Endothelial cell of umbilical vein (primary cell): ENCODE measurements around the gene FCMR. TPM values are rescaled to one million over a fixed set of nuclear protein-coding genes. Genes with fewer than 3 reads are reported as not detected.

Experiments used
- BruUV-seq: library from RNA; stranded (reverse); fragments of 400-500 nt; replicated peaks from 2 replicates; lab custom pipeline; 2021; lab: Mats Ljungman, UMichigan
- CTCF ChIA-PET: fragments of 300-600, 350-600 bp; sonication (Branson Sonifier 250); formaldehyde crosslinking; loops from one replicate; lab custom pipeline; 2021; ENCODE audit warnings: antibody characterized with exemption, inconsistent platforms; lab: Charles Lee
- POLR2A ChIA-PET: fragments of 300-600, 350-600 bp; sonication (Branson Sonifier 250); formaldehyde crosslinking; loops from one replicate; lab custom pipeline; 2021; ENCODE audit warnings: antibody characterized with exemption, inconsistent platforms; lab: Charles Lee
- DNase-seq: peaks from one replicate; pipeline ENCODE4 v3.0.0-alpha.2; 2011; ENCODE audit warnings: low read depth, low spot score
- FAIRE-seq: peaks from 2 replicates; lab custom pipeline; 2011; peaks lifted over from hg19 to GRCh38; lab: Jason Lieb, UNC
- H2AFZ ChIP-seq: 2 replicates; pipeline ENCODE4 v1.6.0; 2012; ENCODE audit warnings: low read depth, low read length, control low read depth, inconsistent platforms
- H3K27ac ChIP-seq: 2 replicates; pipeline ENCODE4 v1.5.1; 2011; ENCODE audit warnings: low read depth, mild to moderate bottlenecking, control low read depth, low read length, moderate library complexity; ENCODE audit not compliant: insufficient read depth
- H3K27me3 ChIP-seq, 2 experiments: 2 replicates each; pipeline versions ENCODE4 v1.6.0 to v1.6.1; 2011; ENCODE audit warnings: low read length in 2 of 2, mixed read lengths in 1 of 2; ENCODE audit not compliant: control insufficient read depth in 2 of 2, insufficient read depth in 2 of 2
- H3K36me3 ChIP-seq, 2 experiments: 2 replicates in 1 of 2; 3 replicates in 1 of 2; pipeline ENCODE4 v1.5.1; 2011; ENCODE audit warnings: low read length in 2 of 2, mild to moderate bottlenecking in 1 of 2, moderate library complexity in 1 of 2; ENCODE audit not compliant: control insufficient read depth in 2 of 2, insufficient read depth in 2 of 2; ENCODE audit errors: extremely low read depth in 1 of 2
- H3K4me1 ChIP-seq: 3 replicates; pipeline ENCODE4 v1.5.1; 2011; ENCODE audit warnings: mild to moderate bottlenecking, low read length; ENCODE audit not compliant: control insufficient read depth, insufficient read depth; ENCODE audit errors: extremely low read depth
- H3K4me2 ChIP-seq: 2 replicates; pipeline ENCODE4 v1.6.1; 2011; ENCODE audit warnings: low read length, control low read depth, mixed read lengths; ENCODE audit not compliant: insufficient read depth
- H3K4me3 ChIP-seq, 3 experiments: fragments of 200-600 bp in 1 of 3; sonication (generic), shearing (Covaris generic) in 1 of 3; replicated peaks in 1 of 3; 2 replicates each; pipeline ENCODE4 v1.5.1; 2011 to 2016; ENCODE audit warnings: control low read depth in 3 of 3, low read length in 3 of 3, mild to moderate bottlenecking in 2 of 3, inconsistent platforms in 1 of 3, low read depth in 1 of 3, moderate library complexity in 1 of 3; ENCODE audit not compliant: insufficient read depth in 1 of 3
- H3K79me2 ChIP-seq: 2 replicates; pipeline ENCODE4 v1.6.0; 2012; ENCODE audit warnings: low read length, inconsistent platforms; ENCODE audit not compliant: control insufficient read depth, insufficient read depth
- H3K9ac ChIP-seq: replicated peaks from 2 replicates; pipeline ENCODE3; 2011; ENCODE audit warnings: low read length, control low read depth; ENCODE audit not compliant: insufficient read depth; ENCODE audit errors: extremely low read depth
- H3K9me1 ChIP-seq: replicated peaks from 3 replicates; pipeline ENCODE4 v1.6.0; 2011; ENCODE audit warnings: mild to moderate bottlenecking, low read length; ENCODE audit not compliant: control insufficient read depth, insufficient read depth; ENCODE audit errors: extremely low read depth
- H3K9me3 ChIP-seq: replicated peaks from 2 replicates; pipeline ENCODE4 v1.5.1; 2012; ENCODE audit warnings: low read length, inconsistent platforms; ENCODE audit not compliant: control insufficient read depth, insufficient read depth
- H4K20me1 ChIP-seq: replicated peaks from 2 replicates; pipeline ENCODE3; 2011; ENCODE audit warnings: mild to moderate bottlenecking, low read length; ENCODE audit not compliant: control insufficient read depth, insufficient read depth; ENCODE audit errors: extremely low read depth
- CTCF ChIP-seq, 2 donors: IDR thresholded peaks; 1 replicate in 1 of 2; 2 replicates in 1 of 2; pipeline ENCODE4 v1.5.1; 2011; ENCODE audit warnings: low read length in 2 of 2, mild to moderate bottlenecking in 2 of 2, moderate library complexity in 2 of 2, control low read depth in 1 of 2, inconsistent platforms in 1 of 2, low read depth in 1 of 2; ENCODE audit not compliant: insufficient read depth in 1 of 2; ENCODE audit errors: extremely low read depth in 1 of 2
- EZH2 ChIP-seq: IDR thresholded peaks from 2 replicates; pipeline ENCODE4 v1.6.1; 2012; ENCODE audit warnings: borderline replicate concordance, low read depth, mild to moderate bottlenecking, moderate library complexity, low read length, inconsistent platforms; ENCODE audit not compliant: severe bottlenecking
- FOS ChIP-seq: IDR thresholded peaks from 2 replicates; pipeline ENCODE4 v1.6.1; 2011; ENCODE audit warnings: mild to moderate bottlenecking, low read length, moderate library complexity, borderline replicate concordance; ENCODE audit not compliant: insufficient read depth
- GATA2 ChIP-seq: IDR thresholded peaks from 2 replicates; pipeline ENCODE4 v1.7.0; 2011; ENCODE audit warnings: low read depth, mild to moderate bottlenecking, moderate library complexity, mixed read lengths, low read length; ENCODE audit not compliant: insufficient read length, insufficient read depth
- JUN ChIP-seq: IDR thresholded peaks from 2 replicates; pipeline ENCODE4 v1.6.1; 2011; ENCODE audit warnings: borderline replicate concordance, low read depth; ENCODE audit not compliant: insufficient read length, insufficient read depth
- MAX ChIP-seq: IDR thresholded peaks from 2 replicates; pipeline ENCODE4 v1.6.1; 2011; ENCODE audit not compliant: insufficient read depth, insufficient read length
- MYC ChIP-seq: IDR thresholded peaks from one replicate; pipeline ENCODE4 v1.6.1; 2011; ENCODE audit warnings: mild to moderate bottlenecking, low read depth, low read length
- POLR2A ChIP-seq: IDR thresholded peaks from 2 replicates; pipeline ENCODE4 v1.6.1; 2012; ENCODE audit warnings: low read depth, mild to moderate bottlenecking, control low read depth, low read length
- POLR2AphosphoS5 ChIP-seq: IDR thresholded peaks from 2 replicates; pipeline ENCODE4 v1.6.1; 2012; ENCODE audit warnings: low read depth, mild to moderate bottlenecking, control low read depth, low read length, moderate library complexity; ENCODE audit not compliant: insufficient read depth
- dilution Hi-C: fragments of 300-500 bp; cut with MboI; formaldehyde crosslinking; loops from one replicate; pipeline ENCODE4 v1.15.0; 2019; ENCODE audit warnings: low sequenced_read_pairs; ENCODE audit not compliant: extremely low pct_ligation_motif_present
- intact Hi-C: fragments of 100-400 bp; cut with micrococcal nuclease; formaldehyde crosslinking; loops from one replicate; pipeline ENCODE4 v1.10.0; 2022
- polyA plus RNA-seq, 4 experiments: library from polyadenylated mRNA; depleted of rRNA in 3 of 4; stranded (reverse) in 3 of 4; unstranded in 1 of 4; fragments of >200 nt; gene quantifications; 2 replicates each; pipeline versions ENCODE4 v1.2.1 to v1.2.3, GENCODE V29; 2011 to 2012; ENCODE audit warnings: missing spikeins in 1 of 4
- total RNA-seq: library from RNA; stranded (reverse); gene quantifications from 2 replicates; pipeline ENCODE4 v1.2.3, GENCODE V29; 2021

FCMR gene
- total and polyA plus RNA-seq, 2 donors (not counting 3 experiments of a cell fraction or from before 2014, with no cell fraction given), result not detected

- H2AFZ ChIP-seq, result no peak overlapping the region
Observed at GRCh38 chr1:206873603-206874188, 48.0 kb downstream of the FCMR start.

More at GRCh38 chr1:206873603-206874188, 48.0 kb downstream of the FCMR start:
- H3K9ac ChIP-seq, result no peak overlapping the region
- no peak for DNase-seq
- no peak for TF ChIP-seq MAX
- TF ChIP-seq POLR2AphosphoS5, result no peak
- TF ChIP-seq POLR2A, result no peak
- no peak for TF ChIP-seq CTCF (IDR thresholded peaks at IDR 0.05; ENCODE audit: extremely low read depth in 1 of 2, insufficient read depth in 1 of 2, low read depth in 1 of 2, low read length in 2 of 2)
- TF ChIP-seq FOS, result no peak
- no peak for TF ChIP-seq EZH2
- no peak for TF ChIP-seq MYC
- TF ChIP-seq GATA2, result no peak
- no peak for TF ChIP-seq JUN
- ChIA-PET POLR2A (no interaction called here), CTCF (no interaction called here)
- intact Hi-C loops, result no loop called here
- H3K79me2 ChIP-seq, result no peaks in the 10 kb centered on the region
- H3K27ac ChIP-seq, result no peak overlapping the region
- dilution Hi-C loops, result no loop called here
- no peak overlapping the region for H3K4me3 ChIP-seq
- no peaks in the 10 kb centered on the region for H3K9me1 ChIP-seq
- no peaks in the 10 kb centered on the region for H3K36me3 ChIP-seq
- no TSS peak for BruUV-seq
- H3K4me1 ChIP-seq, result no peaks in the 10 kb centered on the region
- H3K4me2 ChIP-seq, result no peak overlapping the region
- no peak for FAIRE-seq
- no peaks in the 10 kb centered on the region for H3K9me3 ChIP-seq
- no peaks in the 10 kb centered on the region for H3K27me3 ChIP-seq
- H4K20me1 ChIP-seq, result no peaks in the 10 kb centered on the region
